Natural killer cell (primary cell): Measurements from ENCODE around the gene PDPN. TPM values are rescaled to one million over a fixed set of nuclear protein-coding genes. Genes with fewer than 3 reads are reported as not detected.

ENCODE experiments used
- ATAC-seq, 3 donors: fragments of 150-1000 bp in 2 of 3; fragments of 200-7000 bp in 1 of 3; cut with Tn5 transposase; 1 replicate in 1 of 3; 2 replicates in 2 of 3; pipeline ENCODE4 v1.10.0; 2021; ENCODE audit warnings: mild to moderate bottlenecking in 2 of 3, moderate library complexity in 2 of 3
- DNase-seq, 2 donors: peaks; one replicate each; pipeline versions ENCODE4 v3.0.0 to v3.0.0-alpha.2; 2013 to 2021; ENCODE audit warnings: mixed read lengths in 1 of 2
- H3K27ac ChIP-seq: one replicate; pipeline ENCODE4 v1.5.1; 2013; ENCODE audit warnings: mild to moderate bottlenecking, low read length
- H3K27me3 ChIP-seq: one replicate; pipeline ENCODE4 v1.6.1; 2013; ENCODE audit warnings: low read length; ENCODE audit not compliant: control insufficient read depth, insufficient read depth
- H3K36me3 ChIP-seq: one replicate; pipeline ENCODE4 v1.6.1; 2013; ENCODE audit warnings: low read length; ENCODE audit not compliant: control insufficient read depth, insufficient read depth
- H3K4me1 ChIP-seq: one replicate; pipeline ENCODE4 v1.6.1; 2013; ENCODE audit warnings: low read length; ENCODE audit not compliant: control insufficient read depth, insufficient read depth
- H3K4me3 ChIP-seq: one replicate; pipeline ENCODE4 v1.5.1; 2013; ENCODE audit warnings: low read length
- H3K9me3 ChIP-seq: one replicate; pipeline ENCODE4 v1.6.1; 2013; ENCODE audit warnings: low read length; ENCODE audit not compliant: control insufficient read depth, insufficient read depth
- H3K27ac Mint-ChIP-seq, 2 donors: one replicate each; pipeline ENCODE4 v1.8.0; 2022; ENCODE audit warnings: mild to moderate bottlenecking in 2 of 2, mixed read lengths in 2 of 2, moderate library complexity in 1 of 2
- H3K27me3 Mint-ChIP-seq, 2 donors: one replicate each; pipeline ENCODE4 v1.8.0; 2022; ENCODE audit warnings: low read depth in 2 of 2, mixed read lengths in 2 of 2
- H3K36me3 Mint-ChIP-seq: one replicate; pipeline ENCODE4 v1.8.0; 2022; ENCODE audit warnings: mixed read lengths
- H3K4me1 Mint-ChIP-seq, 2 donors: one replicate each; pipeline ENCODE4 v1.8.0; 2022; ENCODE audit warnings: mixed read lengths in 2 of 2
- H3K4me3 Mint-ChIP-seq: one replicate; pipeline ENCODE4 v1.8.0; 2022; ENCODE audit warnings: mild to moderate bottlenecking, moderate library complexity, mixed read lengths
- H3K9me3 Mint-ChIP-seq, 2 donors: one replicate each; pipeline ENCODE4 v1.8.0; 2022; ENCODE audit warnings: mixed read lengths in 2 of 2
- WGBS: methylation state at CpG from one replicate; pipeline ENCODE4 v1.1.7; 2013; ENCODE audit warnings: missing lambda C conversion rate; ENCODE audit not compliant: insufficient coverage; 5-methylcytosine and 5-hydroxymethylcytosine counted together
- intact Hi-C: fragments of 100-400 bp; cut with micrococcal nuclease; formaldehyde crosslinking; loops from one replicate; pipeline ENCODE4 v1.14.2; 2022
- total RNA-seq, 4 donors: library from RNA; stranded (reverse); fragments of 120-200 nt in 1 of 4; gene quantifications; one replicate each; pipeline versions ENCODE4 v1.2.3 to v1.2.4, GENCODE V29; 2013 to 2022
- TF ChIP-seq, protein P1 (sequence below): fragments of 200-600 bp; IDR thresholded peaks from one replicate; pipeline ENCODE4 v1.8.0; 2022; ENCODE audit warnings: antibody characterized with exemption

Gene PDPN
- total RNA-seq, 3 donors from 2014 or later (not counting 1 experiment from before 2014, with no cell fraction given), result not detected

DNA sequence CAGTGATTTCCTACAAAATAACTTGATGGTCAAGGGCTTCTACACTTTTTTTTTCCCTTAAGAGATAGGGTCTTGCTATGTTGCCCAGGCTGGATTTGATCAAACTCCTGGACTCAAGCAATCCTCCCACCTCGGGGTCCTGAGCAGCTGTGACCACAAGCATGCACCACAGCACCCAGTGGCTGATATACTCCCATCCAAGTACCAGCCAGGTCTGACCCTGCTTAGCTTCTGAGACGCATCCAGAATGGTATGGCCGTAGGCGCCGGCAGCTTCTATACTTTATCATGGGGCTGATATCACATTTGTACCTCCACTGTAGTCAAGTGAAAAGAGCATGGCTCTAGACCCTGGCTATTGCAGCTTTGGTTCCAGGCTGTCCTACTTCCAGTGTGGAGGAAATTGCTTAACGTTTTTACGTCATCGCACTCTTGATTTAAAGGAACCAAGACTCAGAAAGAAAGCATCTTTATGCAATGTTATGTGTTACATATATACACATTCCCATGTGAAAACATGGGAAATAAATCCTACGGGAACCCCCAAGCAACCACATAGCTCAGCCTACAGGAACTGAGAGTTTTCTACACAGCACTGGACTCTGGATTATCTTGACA is 39.5 kb downstream of the PDPN start:
- DNase-seq (no peak), ATAC-seq (no peak)
- no peaks in the 10 kb centered on the region for H3K4me1 ChIP-seq
- no peaks in the 10 kb centered on the region for H3K9me3 Mint-ChIP-seq
- H3K27me3 ChIP-seq, result no peaks in the 10 kb centered on the region
- no peak overlapping the region for H3K4me3 ChIP-seq
- no peak overlapping the region for H3K27ac Mint-ChIP-seq
- intact Hi-C loops, result no loop called here
- H3K36me3 Mint-ChIP-seq, result no peaks in the 10 kb centered on the region
- peaks cover 0 to 10% of the 10 kb centered on the region in 2 donors for H3K27me3 Mint-ChIP-seq
- 87% methylated on average over 9 of the region's 9 CpGs for WGBS
- H3K4me3 Mint-ChIP-seq, result no peak overlapping the region
- TF ChIP-seq, protein P1, sequence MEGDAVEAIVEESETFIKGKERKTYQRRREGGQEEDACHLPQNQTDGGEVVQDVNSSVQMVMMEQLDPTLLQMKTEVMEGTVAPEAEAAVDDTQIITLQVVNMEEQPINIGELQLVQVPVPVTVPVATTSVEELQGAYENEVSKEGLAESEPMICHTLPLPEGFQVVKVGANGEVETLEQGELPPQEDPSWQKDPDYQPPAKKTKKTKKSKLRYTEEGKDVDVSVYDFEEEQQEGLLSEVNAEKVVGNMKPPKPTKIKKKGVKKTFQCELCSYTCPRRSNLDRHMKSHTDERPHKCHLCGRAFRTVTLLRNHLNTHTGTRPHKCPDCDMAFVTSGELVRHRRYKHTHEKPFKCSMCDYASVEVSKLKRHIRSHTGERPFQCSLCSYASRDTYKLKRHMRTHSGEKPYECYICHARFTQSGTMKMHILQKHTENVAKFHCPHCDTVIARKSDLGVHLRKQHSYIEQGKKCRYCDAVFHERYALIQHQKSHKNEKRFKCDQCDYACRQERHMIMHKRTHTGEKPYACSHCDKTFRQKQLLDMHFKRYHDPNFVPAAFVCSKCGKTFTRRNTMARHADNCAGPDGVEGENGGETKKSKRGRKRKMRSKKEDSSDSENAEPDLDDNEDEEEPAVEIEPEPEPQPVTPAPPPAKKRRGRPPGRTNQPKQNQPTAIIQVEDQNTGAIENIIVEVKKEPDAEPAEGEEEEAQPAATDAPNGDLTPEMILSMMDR, result no peak
- H3K4me1 Mint-ChIP-seq, result no peaks in the 10 kb centered on the region
- no peaks in the 10 kb centered on the region for H3K9me3 ChIP-seq
- no peak overlapping the region for H3K27ac ChIP-seq
- no peaks in the 10 kb centered on the region for H3K36me3 ChIP-seq

DNA sequence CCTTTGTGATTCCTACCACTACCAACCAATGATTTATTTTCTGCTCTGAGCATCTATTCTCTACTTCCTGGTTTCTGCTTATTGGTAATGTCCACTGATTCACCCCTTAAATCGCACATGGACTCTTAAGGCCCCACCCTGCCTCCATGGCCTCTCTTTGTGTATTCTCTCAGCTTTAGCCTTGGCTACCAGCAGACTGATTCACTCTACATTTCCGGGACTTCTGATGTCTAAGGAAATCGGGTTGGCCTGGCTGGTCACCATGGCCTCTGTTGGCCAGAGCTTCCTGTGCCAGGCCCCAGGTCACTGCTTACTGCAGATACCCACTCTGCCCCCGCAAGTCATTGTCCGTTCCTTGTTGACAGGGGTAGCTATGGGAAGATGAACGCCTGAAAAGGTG is 40.9 kb downstream of the PDPN start:
- Histone ChIP-seq H3K27me3 (no peaks in the 10 kb centered on the region), H3K4me3 (no peak overlapping the region), H3K9me3 (no peaks in the 10 kb centered on the region), H3K4me1 (no peaks in the 10 kb centered on the region), H3K36me3 (no peaks in the 10 kb centered on the region), H3K27ac (no peak overlapping the region)
- TF ChIP-seq, protein P1, result no peak
- Mint-ChIP-seq H3K36me3 (no peaks in the 10 kb centered on the region), H3K4me1 (no peaks in the 10 kb centered on the region), H3K27me3 (peaks cover 0 to 10% of the 10 kb centered on the region in 2 donors), H3K9me3 (no peaks in the 10 kb centered on the region), H3K4me3 (no peak overlapping the region), H3K27ac (no peak overlapping the region)
- 93% methylated on average over 5 of the region's 6 CpGs for WGBS
- ATAC-seq (no peak), DNase-seq (no peak)
- intact Hi-C loops, result no loop called here

DNA sequence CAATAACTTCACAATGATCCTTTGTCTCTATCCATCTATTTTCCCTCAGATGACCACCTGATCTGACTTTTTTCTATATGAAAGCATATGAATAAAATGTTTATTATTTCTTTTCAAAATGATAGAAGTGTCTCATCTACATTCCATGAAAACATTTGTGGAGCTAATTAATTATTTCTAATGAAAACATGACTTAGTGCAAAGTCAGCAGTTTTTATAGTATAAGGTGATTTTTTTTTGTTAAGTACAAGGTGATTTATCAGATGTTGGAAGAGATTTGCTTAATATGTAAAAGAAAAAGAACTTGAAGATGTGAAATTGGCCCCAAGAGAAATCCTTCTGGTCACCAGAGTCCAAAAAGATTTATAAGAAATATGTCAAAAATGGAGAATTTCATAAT is 43.5 kb downstream of the PDPN start:
- H3K36me3 Mint-ChIP-seq, result no peaks in the 10 kb centered on the region

More for the DNA sequence above, 43.5 kb downstream of the PDPN start:
- Histone ChIP-seq H3K4me1 (no peaks in the 10 kb centered on the region), H3K4me3 (no peak overlapping the region), H3K36me3 (no peaks in the 10 kb centered on the region), H3K9me3 (no peaks in the 10 kb centered on the region), H3K27ac (no peak overlapping the region), H3K27me3 (no peaks in the 10 kb centered on the region)
- Mint-ChIP-seq H3K9me3 (peaks cover 0 to 3% of the 10 kb centered on the region in 2 donors), H3K4me3 (no peak overlapping the region), H3K4me1 (no peaks in the 10 kb centered on the region), H3K27me3 (no peaks in the 10 kb centered on the region), H3K27ac (no peak overlapping the region)
- ATAC-seq (no peak), DNase-seq (no peak)
- intact Hi-C loops, result no loop called here
- TF ChIP-seq, protein P1, result no peak
